Measurements from ENCODE around the gene RAD51B.

Gene RAD51B

DNA sequence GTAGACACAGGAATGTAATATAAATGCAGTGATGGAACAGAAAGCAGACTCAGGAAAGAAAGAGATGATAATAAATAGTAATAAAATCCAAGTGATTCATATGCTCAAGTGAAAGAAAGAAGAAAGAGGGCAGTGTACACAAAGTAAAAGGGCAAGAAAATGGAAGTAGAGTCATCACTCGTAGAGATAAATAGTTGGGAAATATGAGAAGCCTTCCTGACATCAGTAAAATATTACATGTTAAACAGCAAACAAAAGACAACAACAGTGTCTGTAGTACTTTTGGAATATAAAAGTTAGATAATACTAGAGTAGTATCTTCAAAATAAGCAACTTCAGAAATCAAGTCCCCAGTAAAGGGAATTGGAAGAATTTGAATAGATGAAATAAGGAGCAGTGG, 412.3 kb downstream of the RAD51B start:
- no peak for DNase-seq (ENCODE audit: low read depth in 2 of 2)

DNA sequence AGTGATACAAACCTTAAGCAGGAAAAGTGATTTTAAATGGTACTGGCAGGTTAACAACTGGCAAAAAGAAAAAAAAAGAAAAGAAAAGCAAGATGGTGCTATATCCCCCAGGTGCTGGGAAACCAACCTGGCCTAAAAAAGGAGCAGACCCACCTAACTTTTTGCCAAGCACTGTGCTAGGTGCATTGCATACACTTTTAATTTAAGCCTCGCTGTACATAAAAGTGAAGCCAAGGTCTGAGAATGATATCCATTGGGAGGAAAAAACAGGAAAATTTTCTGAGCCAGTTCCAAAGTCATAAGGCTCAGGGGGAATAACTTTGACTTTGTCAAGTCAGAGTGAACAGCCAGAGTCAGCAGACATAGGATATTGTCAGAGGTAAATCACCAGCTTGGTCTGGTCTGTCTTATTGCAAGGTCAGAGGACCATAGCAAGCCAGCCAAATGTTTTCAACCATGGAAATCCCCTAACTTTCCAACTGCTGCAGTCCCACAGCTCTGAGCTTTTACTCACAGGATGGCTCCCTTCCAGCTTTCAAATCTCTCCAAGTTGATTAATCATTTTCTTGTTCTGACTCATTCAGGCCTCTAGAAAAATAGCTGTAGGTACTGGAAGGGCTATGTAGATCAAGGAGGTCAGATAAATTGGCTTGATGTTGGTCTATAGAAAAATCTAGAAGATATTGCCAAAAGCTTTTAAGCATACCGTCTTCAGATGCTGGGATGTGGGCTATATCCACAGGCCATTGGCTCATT, 412.9 kb downstream of the RAD51B start:
- peak in 1 of 2 experiments; percentile 27 for DNase-seq (ENCODE audit: low read depth in 2 of 2)

- no peak for DNase-seq (ENCODE audit: low read depth in 2 of 2)
Measured at GRCh38 chr14:68233101-68233784, 413.7 kb downstream of the RAD51B start.

DNA sequence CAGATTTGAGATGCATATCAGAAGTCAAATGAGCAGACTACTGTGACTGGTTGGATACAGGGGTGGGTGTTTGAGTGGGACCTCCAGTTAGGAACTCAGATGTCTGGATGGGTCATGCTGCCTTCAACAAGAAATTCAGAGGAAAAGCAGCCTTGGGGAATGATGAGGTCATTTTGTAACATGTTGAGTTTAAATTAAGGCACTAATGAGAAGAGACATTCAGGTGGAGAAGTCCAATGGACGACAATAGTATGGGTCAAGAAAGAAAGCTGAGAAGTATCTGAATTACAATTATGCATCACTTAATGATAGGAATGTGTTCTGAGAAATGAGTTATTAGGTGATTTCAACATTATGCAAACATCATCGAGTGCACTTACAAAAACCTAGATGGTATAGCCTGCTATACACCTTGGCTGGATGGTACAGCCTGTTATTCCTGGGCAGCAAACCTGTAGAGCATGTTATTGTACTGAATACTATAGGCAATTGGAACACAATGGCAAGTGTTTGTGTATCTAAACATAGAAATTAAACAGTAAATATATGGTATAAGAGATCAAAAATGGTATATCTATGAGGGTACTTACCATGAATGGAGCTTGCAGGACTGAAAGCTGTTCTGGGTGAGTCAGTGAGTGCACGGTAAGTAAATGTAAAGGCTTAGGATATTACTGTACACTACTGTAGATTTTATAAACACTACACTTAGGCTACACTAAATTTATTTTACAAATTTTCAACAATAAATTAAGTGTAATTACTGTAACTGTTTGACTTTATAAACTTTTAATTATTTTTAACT, 414.7 kb downstream of the RAD51B start:
- DNase-seq (ENCODE audit: low read depth in 2 of 2) = no peak

- DNase-seq (ENCODE audit: low read depth in 2 of 2) = no peak
Measured at GRCh38 chr14:68235011-68235410, 415.4 kb downstream of the RAD51B start.

DNA sequence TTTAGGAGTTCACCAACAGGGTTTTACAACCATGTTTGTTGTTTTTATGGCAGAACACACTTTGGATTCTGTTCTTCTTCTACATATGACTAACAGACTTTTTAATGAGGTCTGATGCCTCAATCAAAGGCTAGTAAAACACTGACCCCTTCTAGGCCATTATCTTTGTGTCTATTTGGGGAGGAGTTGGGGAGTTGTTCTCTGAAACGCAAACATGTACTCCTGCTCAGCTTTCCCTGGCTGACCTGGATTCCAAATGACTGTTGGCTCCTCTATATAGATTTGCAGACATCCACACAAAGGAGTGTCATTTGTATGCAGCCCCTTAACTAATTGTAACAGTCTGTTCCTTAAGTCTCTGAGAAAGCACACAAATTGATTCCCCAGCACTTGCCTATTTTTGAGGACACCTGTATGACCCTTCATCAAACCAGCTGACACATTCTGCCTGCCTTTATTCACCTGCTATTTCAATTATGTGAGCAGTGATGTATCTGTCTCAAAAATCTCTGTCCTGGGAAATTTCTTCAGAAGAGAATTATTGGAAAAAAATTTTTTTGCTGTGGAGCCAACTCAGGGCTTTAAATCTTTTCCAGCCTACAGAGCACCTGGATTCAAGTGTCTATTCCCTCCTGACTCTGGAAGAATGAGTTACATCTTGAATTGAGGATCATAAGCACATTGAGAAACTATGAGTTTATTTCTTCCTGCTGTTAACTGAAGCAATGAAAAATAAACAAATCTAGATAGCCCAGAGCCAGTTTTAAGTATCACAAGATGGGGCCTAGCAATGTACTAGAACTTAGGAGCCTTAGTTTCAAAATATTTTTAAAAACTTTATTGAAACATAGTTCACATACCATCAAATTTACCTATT, 417.2 kb downstream of the RAD51B start:
- DNase-seq (ENCODE audit: low read depth in 2 of 2) = no peak

- DNase-seq (ENCODE audit: low read depth in 2 of 2) = no peak
Measured at GRCh38 chr14:68238551-68238950, 419.0 kb downstream of the RAD51B start.

DNA sequence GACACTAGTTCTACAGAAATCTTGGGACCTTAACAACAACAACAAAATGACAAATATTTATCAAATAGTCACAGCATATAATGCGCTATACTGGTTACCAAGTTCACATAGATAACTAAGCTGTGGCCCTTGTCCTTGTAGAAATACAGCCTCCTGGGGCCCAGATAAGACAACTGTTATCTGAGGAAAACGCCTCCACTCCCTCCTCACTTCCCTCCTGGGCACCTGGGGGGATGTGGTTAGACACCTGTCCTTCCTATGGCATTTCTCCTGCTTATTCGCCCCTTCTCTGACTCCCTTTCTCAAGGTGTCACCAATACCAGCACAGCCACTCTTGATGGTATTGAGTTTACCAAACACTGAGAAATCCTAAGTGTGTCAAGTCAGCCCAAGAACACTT, 419.4 kb downstream of the RAD51B start:
- DNase-seq (ENCODE audit: low read depth in 2 of 2) = no peak

- DNase-seq (ENCODE audit: low read depth in 2 of 2) = no peak
Measured at GRCh38 chr14:68239988-68240771, 420.6 kb downstream of the RAD51B start.

GRCh38 chr14:68241862-68242487, 422.4 kb downstream of the RAD51B start:
- no peak for DNase-seq (ENCODE audit: low read depth in 2 of 2)

GRCh38 chr14:68243450-68244010, 424.0 kb downstream of the RAD51B start:
- DNase-seq (ENCODE audit: low read depth in 2 of 2) = no peak

DNA sequence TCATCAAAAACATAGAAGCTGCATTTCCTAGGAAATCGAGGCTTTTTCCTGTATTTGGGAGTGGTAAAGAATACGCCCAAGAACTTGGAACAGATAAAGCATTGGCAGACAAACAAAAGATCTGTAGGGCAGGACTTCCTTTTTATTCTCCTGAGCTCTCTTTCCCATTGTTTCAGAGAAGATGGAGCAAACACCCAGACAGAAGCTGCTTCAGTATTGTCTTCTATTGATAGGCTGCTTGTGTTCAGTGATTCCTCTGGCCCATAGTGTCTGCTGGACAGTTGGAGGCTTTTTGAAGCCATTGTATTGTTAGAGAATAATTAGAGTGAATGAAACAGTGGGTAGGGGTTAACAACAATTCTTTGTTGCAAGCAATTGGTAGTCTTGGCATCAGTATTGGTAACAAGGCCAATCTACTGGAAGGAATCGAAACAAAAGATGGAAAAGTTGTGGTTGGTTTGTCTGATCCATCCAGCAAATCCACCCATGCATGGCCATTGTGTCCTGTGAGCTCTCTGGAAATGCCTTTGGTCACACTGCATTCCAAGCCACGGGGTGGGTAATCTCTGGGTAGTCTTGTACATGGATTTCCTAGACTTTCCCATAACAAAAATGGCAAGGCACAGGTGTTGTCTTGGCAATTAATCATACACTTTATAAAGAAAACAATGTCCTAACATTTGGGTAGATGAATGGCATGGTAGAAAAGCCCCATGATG, 424.8 kb downstream of the RAD51B start:
- DNase-seq (ENCODE audit: low read depth in 2 of 2) = no peak

GRCh38 chr14:68245146-68246073, 425.8 kb downstream of the RAD51B start:
- DNase-seq (ENCODE audit: low read depth in 2 of 2) = no peak

GRCh38 chr14:68246074-68246785, 426.7 kb downstream of the RAD51B start:
- DNase-seq (ENCODE audit: low read depth in 2 of 2) = no peak

DNA sequence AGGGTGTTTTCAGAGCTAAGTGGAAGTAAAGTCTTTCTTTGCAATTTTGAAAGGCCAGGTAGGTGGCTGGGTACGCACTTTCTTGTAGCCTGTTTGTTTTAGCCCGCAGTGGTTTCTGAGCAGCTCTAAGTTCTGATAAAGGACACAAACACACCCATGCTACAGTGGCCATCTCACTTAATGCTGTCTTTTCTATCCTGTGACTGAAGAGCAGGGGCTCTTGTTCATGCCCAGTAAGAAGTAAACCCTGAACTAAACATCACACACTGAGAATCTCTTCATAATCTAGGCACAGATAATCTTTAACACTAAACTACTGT, 427.2 kb downstream of the RAD51B start:
- no peak for DNase-seq (ENCODE audit: low read depth in 2 of 2)

- DNase-seq (ENCODE audit: low read depth in 2 of 2) = no peak
Measured at GRCh38 chr14:68247274-68247673, 427.7 kb downstream of the RAD51B start.

GRCh38 chr14:68247676-68248268, 428.2 kb downstream of the RAD51B start:
- no peak for DNase-seq (ENCODE audit: low read depth in 2 of 2)

Measured in stimulated activated CD4-positive, alpha-beta T cell treated with anti-CD3 and anti-CD28 coated beads, Interleukin-12 subunit alpha, Interleukin-12 subunit beta, amount 100 ng/mL, for 24 hours (primary cell).